IMR-90 (cell line): ENCODE data around the gene NFASC.

Experiments
- BHLHE40 ChIP-seq: fragments of 150-350 bp; IDR thresholded peaks from 2 replicates; pipeline ENCODE4 v1.6.1; 2016; ENCODE audit warnings: mild to moderate bottlenecking, low read depth, low read length
- CEBPB ChIP-seq: IDR thresholded peaks from 2 replicates; pipeline ENCODE4 v1.6.1; 2012; ENCODE audit warnings: low read depth, low read length, improper control_type of control experiment
- CHD1 ChIP-seq: IDR thresholded peaks from 2 replicates; pipeline ENCODE4 v1.6.1; 2012; ENCODE audit warnings: low read depth, low read length, improper control_type of control experiment
- FOS ChIP-seq: fragments of 150-350 bp; IDR thresholded peaks from 2 replicates; pipeline ENCODE4 v1.6.1; 2016; ENCODE audit warnings: low read depth, low read length
- MAFK ChIP-seq: IDR thresholded peaks from 2 replicates; pipeline ENCODE4 v1.6.1; 2012; ENCODE audit warnings: low read depth, low read length, improper control_type of control experiment
- MAZ ChIP-seq: IDR thresholded peaks from 2 replicates; pipeline ENCODE4 v1.6.1; 2012; ENCODE audit warnings: low read depth, mild to moderate bottlenecking, low read length, improper control_type of control experiment, moderate library complexity, borderline replicate concordance
- POLR2A ChIP-seq: IDR thresholded peaks from 2 replicates; pipeline ENCODE4 v1.6.1; 2012; ENCODE audit warnings: mild to moderate bottlenecking, low read depth, low read length
- RCOR1 ChIP-seq: IDR thresholded peaks from 2 replicates; pipeline ENCODE4 v1.6.1; 2012; ENCODE audit warnings: mild to moderate bottlenecking, low read length, improper control_type of control experiment; ENCODE audit not compliant: insufficient replicate concordance
- RFX5 ChIP-seq: IDR thresholded peaks from 2 replicates; pipeline ENCODE4 v1.8.0; 2012; ENCODE audit warnings: low read depth, mild to moderate bottlenecking, low read length, moderate library complexity
- SMC3 ChIP-seq: fragments of 150-350 bp; IDR thresholded peaks from 2 replicates; pipeline ENCODE4 v1.6.1; 2016; ENCODE audit warnings: low read depth, mild to moderate bottlenecking, antibody characterized with exemption, low read length, moderate library complexity
- TF ChIP-seq, protein P1 (sequence below): conservative IDR thresholded peaks from 2 replicates; pipeline ENCODE4 v1.5.1; 2012; ENCODE audit warnings: mild to moderate bottlenecking, low read depth, low read length, improper control_type of control experiment
- TF ChIP-seq, protein P2 (sequence below): fragments of 150-350 bp; IDR thresholded peaks from 2 replicates; pipeline ENCODE4 v1.6.1; 2016; ENCODE audit warnings: low read depth, mild to moderate bottlenecking, low read length, moderate library complexity, borderline replicate concordance
- TF ChIP-seq, protein P3 (sequence below): fragments of 150-350 bp; IDR thresholded peaks from 2 replicates; pipeline ENCODE4 v1.6.1; 2017; ENCODE audit warnings: mild to moderate bottlenecking, antibody characterized with exemption, low read length, low read depth

DNA sequence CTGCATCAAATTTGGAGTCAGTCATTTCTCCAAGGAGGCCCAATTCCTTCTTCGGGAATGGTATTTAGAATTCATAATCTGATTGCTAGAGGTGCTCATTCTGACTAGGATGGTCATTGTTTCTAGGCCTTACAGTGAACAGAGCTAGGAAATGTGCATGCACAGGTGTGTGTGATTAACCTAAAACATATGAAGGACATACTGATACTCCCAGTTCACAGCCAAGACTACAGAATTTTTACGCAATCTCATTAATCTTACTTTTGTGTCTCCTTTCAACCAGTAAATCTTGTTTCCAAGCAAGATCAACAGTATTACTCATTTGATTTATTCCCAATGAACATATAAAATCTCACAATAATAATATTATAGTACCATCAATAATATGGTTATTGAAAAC, 47.1 kb downstream of the NFASC start:
- TF ChIP-seq, protein P1, sequence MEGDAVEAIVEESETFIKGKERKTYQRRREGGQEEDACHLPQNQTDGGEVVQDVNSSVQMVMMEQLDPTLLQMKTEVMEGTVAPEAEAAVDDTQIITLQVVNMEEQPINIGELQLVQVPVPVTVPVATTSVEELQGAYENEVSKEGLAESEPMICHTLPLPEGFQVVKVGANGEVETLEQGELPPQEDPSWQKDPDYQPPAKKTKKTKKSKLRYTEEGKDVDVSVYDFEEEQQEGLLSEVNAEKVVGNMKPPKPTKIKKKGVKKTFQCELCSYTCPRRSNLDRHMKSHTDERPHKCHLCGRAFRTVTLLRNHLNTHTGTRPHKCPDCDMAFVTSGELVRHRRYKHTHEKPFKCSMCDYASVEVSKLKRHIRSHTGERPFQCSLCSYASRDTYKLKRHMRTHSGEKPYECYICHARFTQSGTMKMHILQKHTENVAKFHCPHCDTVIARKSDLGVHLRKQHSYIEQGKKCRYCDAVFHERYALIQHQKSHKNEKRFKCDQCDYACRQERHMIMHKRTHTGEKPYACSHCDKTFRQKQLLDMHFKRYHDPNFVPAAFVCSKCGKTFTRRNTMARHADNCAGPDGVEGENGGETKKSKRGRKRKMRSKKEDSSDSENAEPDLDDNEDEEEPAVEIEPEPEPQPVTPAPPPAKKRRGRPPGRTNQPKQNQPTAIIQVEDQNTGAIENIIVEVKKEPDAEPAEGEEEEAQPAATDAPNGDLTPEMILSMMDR: no peak
- no peak for TF ChIP-seq POLR2A
- TF ChIP-seq RCOR1: no peak
- TF ChIP-seq MAFK: no peak
- no peak for TF ChIP-seq MAZ
- TF ChIP-seq CHD1: no peak
- TF ChIP-seq, protein P2, sequence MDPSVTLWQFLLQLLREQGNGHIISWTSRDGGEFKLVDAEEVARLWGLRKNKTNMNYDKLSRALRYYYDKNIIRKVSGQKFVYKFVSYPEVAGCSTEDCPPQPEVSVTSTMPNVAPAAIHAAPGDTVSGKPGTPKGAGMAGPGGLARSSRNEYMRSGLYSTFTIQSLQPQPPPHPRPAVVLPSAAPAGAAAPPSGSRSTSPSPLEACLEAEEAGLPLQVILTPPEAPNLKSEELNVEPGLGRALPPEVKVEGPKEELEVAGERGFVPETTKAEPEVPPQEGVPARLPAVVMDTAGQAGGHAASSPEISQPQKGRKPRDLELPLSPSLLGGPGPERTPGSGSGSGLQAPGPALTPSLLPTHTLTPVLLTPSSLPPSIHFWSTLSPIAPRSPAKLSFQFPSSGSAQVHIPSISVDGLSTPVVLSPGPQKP: no peak
- TF ChIP-seq, protein P3, sequence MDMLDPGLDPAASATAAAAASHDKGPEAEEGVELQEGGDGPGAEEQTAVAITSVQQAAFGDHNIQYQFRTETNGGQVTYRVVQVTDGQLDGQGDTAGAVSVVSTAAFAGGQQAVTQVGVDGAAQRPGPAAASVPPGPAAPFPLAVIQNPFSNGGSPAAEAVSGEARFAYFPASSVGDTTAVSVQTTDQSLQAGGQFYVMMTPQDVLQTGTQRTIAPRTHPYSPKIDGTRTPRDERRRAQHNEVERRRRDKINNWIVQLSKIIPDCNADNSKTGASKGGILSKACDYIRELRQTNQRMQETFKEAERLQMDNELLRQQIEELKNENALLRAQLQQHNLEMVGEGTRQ: no peak
- TF ChIP-seq BHLHE40: no peak
- no peak for TF ChIP-seq RFX5
- no peak for TF ChIP-seq CEBPB
- no peak for TF ChIP-seq SMC3
- TF ChIP-seq FOS: no peak
